Thyroid gland (tissue), 4 donors: Measurements from ENCODE around the gene KCTD10. TPM values are rescaled to one million over a fixed set of nuclear protein-coding genes. Genes with fewer than 3 reads are reported as not detected.

Experiments used
- DNase-seq, 2 donors: peaks; one replicate each; pipeline ENCODE4 v3.0.0-alpha.2; 2019
- H3K27ac ChIP-seq, 3 donors: fragments of 200-600 bp; sonication (generic); 1 replicate in 2 of 3; 2 replicates in 1 of 3; pipeline ENCODE4 v1.5.1; 2016 to 2019; ENCODE audit warnings: mild to moderate bottlenecking in 1 of 3, moderate library complexity in 1 of 3
- H3K27me3 ChIP-seq: fragments of 200-600 bp; sonication (generic); one replicate; pipeline ENCODE4 v1.5.1; 2019
- H3K36me3 ChIP-seq, 2 donors: fragments of 200-600 bp; sonication (generic); one replicate each; pipeline ENCODE4 v1.5.1; 2016 to 2019
- H3K4me1 ChIP-seq, 2 donors: fragments of 200-600 bp; sonication (generic); one replicate each; pipeline ENCODE4 v1.5.1; 2017 to 2019
- H3K4me3 ChIP-seq, 3 donors: fragments of 200-600 bp; sonication (generic); replicated peaks in 1 of 3; 1 replicate in 2 of 3; 2 replicates in 1 of 3; pipeline ENCODE4 v1.5.1; 2016; ENCODE audit warnings: mild to moderate bottlenecking in 1 of 3
- H3K9me3 ChIP-seq: fragments of 200-600 bp; sonication (generic); one replicate; pipeline ENCODE4 v1.5.1; 2017
- POLR2A ChIP-seq, 2 donors: fragments of 450-650 bp; IDR thresholded peaks; one replicate each; pipeline ENCODE4 v1.6.1; 2017; ENCODE audit warnings: antibody characterized with exemption in 2 of 2, mild to moderate bottlenecking in 2 of 2, moderate library complexity in 1 of 2
- WGBS, 2 donors: methylation state at CpG; one replicate each; pipeline ENCODE4 v1.1.5; 2017; 5-methylcytosine and 5-hydroxymethylcytosine counted together
- intact Hi-C: fragments of 100-400 bp; cut with DNase I; formaldehyde crosslinking; loops from one replicate; pipeline ENCODE4 v1.15.1; 2023
- total RNA-seq, 4 donors: library from RNA; depleted of rRNA; stranded (reverse); fragments of >200 nt; gene quantifications; one replicate each; pipeline ENCODE4 v1.2.3, GENCODE V29; 2016
- TF ChIP-seq, protein P1 (sequence below), 6 experiments: fragments of 200-600 bp in 3 of 6; fragments of 450-650 bp in 3 of 6; sonication (generic) in 3 of 6; IDR thresholded peaks; one replicate each; pipeline ENCODE4 v1.5.1; 2016 to 2019; ENCODE audit warnings: antibody characterized with exemption in 6 of 6, mild to moderate bottlenecking in 2 of 6, inconsistent platforms in 1 of 6, moderate library complexity in 1 of 6

The KCTD10 gene
- total RNA-seq, 4 donors from 2014 or later = 70.3 to 149 (median 85.4) TPM

DNA sequence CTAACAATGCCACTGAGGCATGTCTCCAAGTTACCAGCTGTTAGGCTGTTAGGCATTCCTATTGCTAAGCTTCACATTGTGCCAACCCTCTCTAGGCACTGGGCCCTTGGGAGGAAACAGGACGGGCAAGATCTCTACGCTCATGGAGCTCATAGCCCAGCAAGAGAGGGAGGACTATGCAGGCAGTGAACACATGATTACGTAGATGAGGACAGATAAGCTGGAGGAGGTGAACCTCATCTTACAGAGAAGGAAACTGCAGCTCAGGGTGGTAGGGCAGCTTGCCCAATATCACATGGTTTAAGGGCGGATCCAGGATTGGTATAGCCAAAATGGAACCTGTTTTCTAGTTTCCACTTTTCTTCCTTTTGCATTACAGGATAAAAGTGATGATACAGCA is 8.1 kb upstream of the KCTD10 start:
- intact Hi-C loops = no loop called here

DNA sequence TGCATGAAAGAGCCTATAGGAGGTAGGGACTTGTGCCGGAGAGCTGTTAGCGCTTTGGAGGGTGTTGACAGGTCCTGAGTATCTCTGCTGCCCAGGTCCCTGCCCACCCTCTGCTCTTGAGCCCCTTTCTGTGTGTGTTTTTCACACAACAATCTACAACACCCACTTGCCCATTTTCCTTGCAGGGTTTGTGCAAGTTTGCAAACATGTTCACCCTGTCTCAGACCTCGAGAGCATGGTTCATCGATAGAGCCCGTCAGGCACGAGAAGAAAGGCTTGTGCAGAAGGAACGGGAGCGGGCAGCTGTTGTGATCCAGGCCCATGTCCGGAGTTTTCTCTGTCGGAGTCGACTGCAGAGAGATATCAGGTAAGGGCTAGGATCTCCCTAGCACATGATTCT is 6.2 kb upstream of the KCTD10 start:
- DNase-seq = no peak
- Histone ChIP-seq H3K4me1 (peaks cover 5 to 7% of the 10 kb centered on the region in 2 donors), H3K27me3 (no peaks in the 10 kb centered on the region), H3K9me3 (no peaks in the 10 kb centered on the region), H3K4me3 (no peak overlapping the region), H3K27ac (no peak overlapping the region), H3K36me3 (peaks cover 51 to 54% of the 10 kb centered on the region in 2 donors)
- WGBS, 2 donors = 94 to 95% methylated on average over 11 of the region's 11 CpGs
- intact Hi-C loops = no loop called here
- TF ChIP-seq, protein P1, sequence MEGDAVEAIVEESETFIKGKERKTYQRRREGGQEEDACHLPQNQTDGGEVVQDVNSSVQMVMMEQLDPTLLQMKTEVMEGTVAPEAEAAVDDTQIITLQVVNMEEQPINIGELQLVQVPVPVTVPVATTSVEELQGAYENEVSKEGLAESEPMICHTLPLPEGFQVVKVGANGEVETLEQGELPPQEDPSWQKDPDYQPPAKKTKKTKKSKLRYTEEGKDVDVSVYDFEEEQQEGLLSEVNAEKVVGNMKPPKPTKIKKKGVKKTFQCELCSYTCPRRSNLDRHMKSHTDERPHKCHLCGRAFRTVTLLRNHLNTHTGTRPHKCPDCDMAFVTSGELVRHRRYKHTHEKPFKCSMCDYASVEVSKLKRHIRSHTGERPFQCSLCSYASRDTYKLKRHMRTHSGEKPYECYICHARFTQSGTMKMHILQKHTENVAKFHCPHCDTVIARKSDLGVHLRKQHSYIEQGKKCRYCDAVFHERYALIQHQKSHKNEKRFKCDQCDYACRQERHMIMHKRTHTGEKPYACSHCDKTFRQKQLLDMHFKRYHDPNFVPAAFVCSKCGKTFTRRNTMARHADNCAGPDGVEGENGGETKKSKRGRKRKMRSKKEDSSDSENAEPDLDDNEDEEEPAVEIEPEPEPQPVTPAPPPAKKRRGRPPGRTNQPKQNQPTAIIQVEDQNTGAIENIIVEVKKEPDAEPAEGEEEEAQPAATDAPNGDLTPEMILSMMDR (IDR thresholded peaks at IDR 0.05) = no peak
- no peak for TF ChIP-seq POLR2A (IDR thresholded peaks at IDR 0.05)

More for the DNA sequence above, 8.1 kb upstream of the KCTD10 start:
- Histone ChIP-seq H3K36me3 (peaks cover 70 to 73% of the 10 kb centered on the region in 2 donors), H3K4me3 (no peak overlapping the region), H3K27me3 (no peaks in the 10 kb centered on the region), H3K27ac (no peak overlapping the region), H3K4me1 (no peaks in the 10 kb centered on the region), H3K9me3 (no peaks in the 10 kb centered on the region)
- DNase-seq = no peak
- no peak for TF ChIP-seq POLR2A (IDR thresholded peaks at IDR 0.05)
- TF ChIP-seq, protein P1 (IDR thresholded peaks at IDR 0.05) = no peak
- WGBS, 2 donors = 82 to 99% methylated on average over 4 of the region's 4 CpGs

DNA sequence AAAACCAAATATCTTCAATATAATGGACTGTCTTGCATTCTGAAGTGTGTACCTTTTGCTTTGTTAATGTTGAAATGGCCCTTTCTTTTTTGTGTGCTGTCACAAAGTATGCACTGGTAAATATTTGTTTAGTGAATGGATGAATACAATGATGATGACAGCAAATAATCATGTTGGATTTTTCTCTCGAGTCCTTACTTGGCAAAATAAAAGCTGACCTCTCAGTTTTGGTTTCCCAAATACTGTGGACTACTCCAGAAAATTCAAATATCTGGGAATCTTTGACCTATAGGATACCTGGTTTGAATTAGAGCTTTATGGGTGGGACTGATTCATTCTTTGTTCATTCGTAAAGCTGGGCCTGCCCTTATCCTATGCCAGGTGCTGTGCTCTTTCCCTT is 5.8 kb upstream of the KCTD10 start:
- peaks cover 47 to 50% of the 10 kb centered on the region in 2 donors for H3K36me3 ChIP-seq
- no peak for TF ChIP-seq POLR2A (IDR thresholded peaks at IDR 0.05)
- no peaks in the 10 kb centered on the region for H3K9me3 ChIP-seq
- no peak for DNase-seq
- intact Hi-C loops = no loop called here
- 80 to 85% methylated on average over 2 of the region's 2 CpGs for WGBS, 2 donors
- H3K4me1 ChIP-seq = peaks cover 10 to 11% of the 10 kb centered on the region in 2 donors
- H3K27ac ChIP-seq = no peak overlapping the region
- no peak overlapping the region for H3K4me3 ChIP-seq
- H3K27me3 ChIP-seq = no peaks in the 10 kb centered on the region

DNA sequence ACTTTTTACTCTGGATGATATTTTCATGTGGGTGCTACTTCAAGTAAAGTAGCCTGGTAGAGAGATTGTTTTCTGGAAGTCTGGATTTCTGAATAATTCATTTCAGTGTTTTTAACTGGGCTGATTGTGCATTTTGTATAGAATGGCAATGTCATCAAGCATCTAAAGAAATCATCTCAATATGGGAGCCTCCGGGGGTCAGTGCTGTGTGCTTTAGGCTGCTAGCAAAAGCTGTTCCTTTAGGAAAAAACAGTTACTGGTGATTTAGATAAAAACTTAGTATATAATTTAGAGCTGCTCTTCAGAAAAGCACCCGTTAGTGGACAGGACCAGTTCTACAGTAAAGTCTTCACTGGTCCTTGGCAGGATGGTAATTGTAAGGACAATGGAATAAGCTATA is 5.4 kb upstream of the KCTD10 start:
- DNase-seq = no peak
- Histone ChIP-seq H3K4me1 (peaks cover 10 to 11% of the 10 kb centered on the region in 2 donors), H3K27ac (no peak overlapping the region), H3K27me3 (no peaks in the 10 kb centered on the region), H3K9me3 (no peaks in the 10 kb centered on the region), H3K4me3 (no peak overlapping the region), H3K36me3 (peaks cover 43 to 46% of the 10 kb centered on the region in 2 donors)
- WGBS, 2 donors = 86 to 88% methylated on average over 2 of the region's 2 CpGs
- TF ChIP-seq POLR2A (IDR thresholded peaks at IDR 0.05) = no peak
- TF ChIP-seq, protein P1 (IDR thresholded peaks at IDR 0.05) = no peak
- intact Hi-C loops = no loop called here

- intact Hi-C loops = no loop called here
- Histone ChIP-seq H3K4me3 (no peak overlapping the region), H3K9me3 (no peaks in the 10 kb centered on the region), H3K36me3 (peaks cover 36 to 39% of the 10 kb centered on the region in 2 donors), H3K27ac (no peak overlapping the region), H3K27me3 (no peaks in the 10 kb centered on the region), H3K4me1 (peaks cover 10 to 11% of the 10 kb centered on the region in 2 donors)
- no peak for DNase-seq
- 89 to 100% methylated on average over 1 of the region's 1 CpG for WGBS, 2 donors
- TF ChIP-seq, protein P1 (IDR thresholded peaks at IDR 0.05) = no peak
- no peak for TF ChIP-seq POLR2A (IDR thresholded peaks at IDR 0.05)
These were observed 4.8 kb upstream of the KCTD10 start for GRCh38 chr12:109481863-109482262.

DNA sequence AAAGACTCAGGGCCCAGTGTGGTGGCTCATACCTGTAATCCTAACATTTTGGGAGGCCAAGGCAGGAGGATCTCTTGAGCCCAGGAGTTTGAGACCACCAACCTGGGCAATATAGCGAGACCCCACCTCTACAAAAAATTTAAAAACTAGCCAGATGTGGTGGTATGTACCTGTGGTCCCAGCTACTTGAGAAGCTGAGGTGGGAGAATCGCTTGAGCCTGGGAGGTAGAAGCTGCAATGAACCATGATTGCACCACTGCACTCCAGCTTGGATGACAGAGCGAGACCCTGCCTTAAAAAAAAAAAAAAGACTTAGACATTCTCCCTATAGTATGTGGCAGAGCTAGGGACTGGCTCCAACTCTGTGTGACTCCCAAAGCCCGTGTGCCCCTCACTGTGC is 3.3 kb upstream of the KCTD10 start:
- DNase-seq = no peak
- Histone ChIP-seq H3K27me3 (no peaks in the 10 kb centered on the region), H3K9me3 (no peaks in the 10 kb centered on the region), H3K27ac (no peak overlapping the region), H3K4me3 (no peak overlapping the region), H3K4me1 (peaks cover 21% of the 10 kb centered on the region in 2 donors), H3K36me3 (peaks cover 21 to 24% of the 10 kb centered on the region in 2 donors)
- WGBS, 2 donors = 94 to 98% methylated on average over 4 of the region's 4 CpGs
- TF ChIP-seq, protein P1 (IDR thresholded peaks at IDR 0.05) = no peak
- intact Hi-C loops = no loop called here
